K562 (cell line): ENCODE measurements around the gene CACNA2D2. TPM values are rescaled to one million over a fixed set of nuclear protein-coding genes. Genes with fewer than 3 reads are reported as not detected.

Experiments
- ATAC-seq: fragments of 200-7000 bp; cut with Tn5 transposase; 3 replicates; pipeline ENCODE4 v1.9.1; 2020; ENCODE audit warnings: moderate library complexity
- BruUV-seq: library from RNA; stranded (reverse); fragments of 400-500 nt; replicated peaks from 2 replicates; lab custom pipeline; 2021; lab: Mats Ljungman, UMichigan
- CTCF ChIA-PET: fragments of 300-600 bp; formaldehyde crosslinking; extraction: SDS; loops from one replicate; lab custom pipeline; 2021; ENCODE audit warnings: low intra/inter-chr PET ratio; lab: Yijun Ruan, JAX
- POLR2A ChIA-PET: fragments of 300-600, 350-650 bp; sonication (Branson Sonifier 250); formaldehyde crosslinking; extraction: SDS; loops from one replicate; lab custom pipeline; 2021; ENCODE audit warnings: antibody characterized with exemption, inconsistent platforms; lab: Yijun Ruan, JAX
- DNase-seq, 4 experiments: peaks; one replicate each; pipeline versions ENCODE4 v3.0.0 to v3.0.0-alpha.2; 2011 to 2018; ENCODE audit warnings: low spot score in 3 of 4, mixed read lengths in 3 of 4; ENCODE audit errors: extremely low read depth in 1 of 4
- FAIRE-seq: peaks from 2 replicates; lab custom pipeline; 2011; peaks lifted over from hg19 to GRCh38; lab: Jason Lieb, UNC
- H2AFZ ChIP-seq: 2 replicates; pipeline ENCODE4 v1.6.0; 2011; ENCODE audit warnings: low read depth, low read length, control low read depth, inconsistent platforms
- H3K27ac ChIP-seq: fragments of 200-600 bp; 3 replicates; pipeline ENCODE4 v1.8.0; 2011; ENCODE audit warnings: low read depth, mild to moderate bottlenecking, control low read depth, inconsistent platforms, low read length, moderate library complexity, mixed read lengths; ENCODE audit errors: extremely low read depth
- H3K27me3 ChIP-seq, 2 experiments: fragments of 300-600 bp in 1 of 2; 2 replicates in 1 of 2; 3 replicates in 1 of 2; pipeline versions ENCODE4 v1.6.0 to v1.8.0; 2011; ENCODE audit warnings: inconsistent platforms in 2 of 2, low read length in 2 of 2, mild to moderate bottlenecking in 1 of 2, mixed read lengths in 1 of 2, moderate library complexity in 1 of 2; ENCODE audit not compliant: control insufficient read depth in 2 of 2, insufficient read depth in 2 of 2
- H3K36me3 ChIP-seq: fragments of 300-600 bp; 3 replicates; pipeline ENCODE4 v1.8.0; 2011; ENCODE audit warnings: mild to moderate bottlenecking, low read length, inconsistent platforms; ENCODE audit not compliant: control insufficient read depth, insufficient read depth
- H3K4me1 ChIP-seq, 2 experiments: fragments of 200-600 bp in 1 of 2; replicated peaks in 1 of 2; 2 replicates in 1 of 2; 3 replicates in 1 of 2; pipeline versions ENCODE4 v1.5.1 to v1.8.0; 2011; ENCODE audit warnings: inconsistent platforms in 2 of 2, low read length in 2 of 2, mild to moderate bottlenecking in 1 of 2, mixed read lengths in 1 of 2, moderate library complexity in 1 of 2; ENCODE audit not compliant: control insufficient read depth in 2 of 2, insufficient read depth in 2 of 2
- H3K4me2 ChIP-seq: 2 replicates; pipeline ENCODE4 v1.6.1; 2011; ENCODE audit warnings: low read length, control low read depth, inconsistent platforms, mixed read lengths; ENCODE audit not compliant: insufficient read depth
- H3K4me3 ChIP-seq: fragments of 200-600 bp; sonication (generic), shearing (Covaris generic); 2 replicates; pipeline ENCODE4 v1.5.1; 2016; ENCODE audit warnings: control low read depth, inconsistent platforms
- H3K79me2 ChIP-seq: fragments of 200-600 bp; 3 replicates; pipeline ENCODE4 v1.8.0; 2011; ENCODE audit warnings: low read length, inconsistent platforms; ENCODE audit not compliant: control insufficient read depth, insufficient read depth
- H3K9ac ChIP-seq, 2 experiments: 2 replicates each; pipeline versions ENCODE4 v1.6.0 to v1.6.1; 2011; ENCODE audit warnings: low read depth in 2 of 2, low read length in 2 of 2, control low read depth in 1 of 2, inconsistent platforms in 1 of 2, mild to moderate bottlenecking in 1 of 2, mixed read lengths in 1 of 2; ENCODE audit not compliant: insufficient read depth in 1 of 2
- H3K9me1 ChIP-seq: one replicate; pipeline ENCODE4 v1.6.0; 2011; ENCODE audit warnings: inconsistent platforms, mild to moderate bottlenecking, low read length, moderate library complexity; ENCODE audit not compliant: control insufficient read depth, insufficient read depth
- H3K9me3 ChIP-seq: replicated peaks from 2 replicates; pipeline ENCODE4 v1.5.1; 2011; ENCODE audit warnings: low read depth, low read length, inconsistent platforms; ENCODE audit not compliant: control insufficient read depth, insufficient read depth
- H4K20me1 ChIP-seq: replicated peaks from 2 replicates; pipeline ENCODE4 v1.6.1; 2011; ENCODE audit warnings: low read length, inconsistent platforms, mixed read lengths; ENCODE audit not compliant: control insufficient read depth, insufficient read depth
- LCOR ChIP-seq: sonication (generic); formaldehyde crosslinking; IDR thresholded peaks from 2 replicates; pipeline ENCODE4 v1.8.0; 2022; ENCODE audit warnings: mild to moderate bottlenecking, missing genetic modification reagents
- NR2C2 ChIP-seq, 2 experiments: fragments of 200-800 bp in 1 of 2; sonication (Bioruptor generic) in 1 of 2; sonication (generic) in 1 of 2; formaldehyde crosslinking in 1 of 2; IDR thresholded peaks; 2 replicates each; pipeline versions ENCODE4 v1.6.1 to v1.8.0; 2016 to 2022; ENCODE audit warnings: mild to moderate bottlenecking in 1 of 2, missing compliant biosample characterization in 1 of 2, missing genetic modification characterization in 1 of 2, missing genetic modification reagents in 1 of 2
- PHTF2 ChIP-seq: fragments of 250-450 bp; sonication (Bioruptor Pico); IDR thresholded peaks from 2 replicates; pipeline ENCODE4 v1.5.0; 2021; ENCODE audit warnings: mild to moderate bottlenecking
- POLR2AphosphoS5 ChIP-seq: IDR thresholded peaks from 2 replicates; pipeline ENCODE4 v1.6.1; 2011; ENCODE audit warnings: mild to moderate bottlenecking, low read depth, low read length, moderate library complexity; ENCODE audit not compliant: control insufficient read depth, insufficient read depth
- RBM15 ChIP-seq: fragments of 200-400 bp; formaldehyde crosslinking; IDR thresholded peaks from 2 replicates; pipeline ENCODE4 v1.6.1; 2018; ENCODE audit warnings: mild to moderate bottlenecking, low read length, moderate library complexity; ENCODE audit not compliant: insufficient read depth
- RFX5 ChIP-seq: IDR thresholded peaks from 2 replicates; pipeline ENCODE4 v1.6.1; 2011; ENCODE audit warnings: low read depth, mild to moderate bottlenecking, improper control_type of control experiment, low read length
- SIX5 ChIP-seq, 2 experiments: IDR thresholded peaks; 2 replicates each; pipeline ENCODE4 v1.6.1; 2011; ENCODE audit warnings: low read length in 2 of 2, borderline replicate concordance in 1 of 2, low read depth in 1 of 2, mild to moderate bottlenecking in 1 of 2, moderate library complexity in 1 of 2; ENCODE audit not compliant: insufficient read depth in 1 of 2
- SP2 ChIP-seq: IDR thresholded peaks from 2 replicates; pipeline ENCODE4 v1.6.1; 2011; ENCODE audit warnings: mild to moderate bottlenecking, low read depth, low read length, moderate library complexity; ENCODE audit not compliant: poor library complexity, severe bottlenecking; ENCODE audit errors: extremely low read depth
- TARDBP ChIP-seq: fragments of 450-650 bp; IDR thresholded peaks from 2 replicates; pipeline ENCODE4 v1.6.1; 2016
- WGBS: fragments of 100-300 bp; shearing (Covaris generic); methylation state at CpG from one replicate; pipeline ENCODE4 v1.1.6; 2016; ENCODE audit warnings: low coverage, mixed read lengths; ENCODE audit not compliant: insufficient coverage; ENCODE audit errors: missing lambda C conversion rate; 5-methylcytosine and 5-hydroxymethylcytosine counted together
- in situ Hi-C: fragments of 300-500 bp; cut with MboI; formaldehyde crosslinking; loops from 4 replicates; pipeline ENCODE4 v1.15.0; 2018; ENCODE audit warnings: inconsistent platforms, mixed read lengths
- intact Hi-C: fragments of 100-400 bp; cut with micrococcal nuclease; formaldehyde crosslinking; loops from 2 replicates; pipeline ENCODE4 v1.14.2; 2022
- polyA plus RNA-seq, 8 experiments: library from polyadenylated mRNA; depleted of rRNA in 4 of 8; stranded (reverse) in 5 of 8; unstranded in 3 of 8; fragments of >200 nt; fragmentation: Nextera tagmentation in 2 of 8; fragmentation: Illumina TruSeq in 1 of 8; extraction: Ambion mirVana in 2 of 8; extraction: Trizol in 1 of 8; gene quantifications; 2 replicates each; pipeline versions ENCODE4 v1.2.1 to v1.2.3, GENCODE V29; 2011 to 2014; ENCODE audit warnings: inconsistent platforms in 1 of 8, missing spikeins in 1 of 8
- total RNA-seq, 7 experiments: library from RNA; depleted of rRNA in 6 of 7; stranded (reverse); fragments of >200 nt in 6 of 7; fragmentation: Illumina TruSeq in 2 of 7; extraction: Trizol in 2 of 7; gene quantifications; 2 replicates each; pipeline versions ENCODE4 v1.2.1 to v1.2.3, GENCODE V29; 2011 to 2021; ENCODE audit warnings: low replicate concordance in 1 of 7
- TF ChIP-seq, protein P1 (sequence below): fragments of 250-450 bp; sonication (Bioruptor Pico); IDR thresholded peaks from 2 replicates; pipeline ENCODE4 v1.8.0; 2021; ENCODE audit warnings: moderate library complexity, mild to moderate bottlenecking, inconsistent platforms
- TF ChIP-seq, protein P2 (sequence below), 2 experiments: fragments of 200-800 bp in 1 of 2; sonication (Bioruptor generic) in 1 of 2; sonication (generic) in 1 of 2; formaldehyde crosslinking in 1 of 2; IDR thresholded peaks in 1 of 2; conservative IDR thresholded peaks in 1 of 2; 2 replicates each; pipeline versions ENCODE4 v1.5.0 to v1.6.1; 2016 to 2020; ENCODE audit warnings: missing compliant biosample characterization in 1 of 2, missing genetic modification characterization in 1 of 2, missing genetic modification reagents in 1 of 2

Gene CACNA2D2
- total and polyA plus RNA-seq, 9 of the 15 experiments (the other 6 are each of a cell fraction or from before 2014, with no cell fraction given), result 0.11 to 0.58 (median 0.36) TPM; not detected in 2

DNA sequence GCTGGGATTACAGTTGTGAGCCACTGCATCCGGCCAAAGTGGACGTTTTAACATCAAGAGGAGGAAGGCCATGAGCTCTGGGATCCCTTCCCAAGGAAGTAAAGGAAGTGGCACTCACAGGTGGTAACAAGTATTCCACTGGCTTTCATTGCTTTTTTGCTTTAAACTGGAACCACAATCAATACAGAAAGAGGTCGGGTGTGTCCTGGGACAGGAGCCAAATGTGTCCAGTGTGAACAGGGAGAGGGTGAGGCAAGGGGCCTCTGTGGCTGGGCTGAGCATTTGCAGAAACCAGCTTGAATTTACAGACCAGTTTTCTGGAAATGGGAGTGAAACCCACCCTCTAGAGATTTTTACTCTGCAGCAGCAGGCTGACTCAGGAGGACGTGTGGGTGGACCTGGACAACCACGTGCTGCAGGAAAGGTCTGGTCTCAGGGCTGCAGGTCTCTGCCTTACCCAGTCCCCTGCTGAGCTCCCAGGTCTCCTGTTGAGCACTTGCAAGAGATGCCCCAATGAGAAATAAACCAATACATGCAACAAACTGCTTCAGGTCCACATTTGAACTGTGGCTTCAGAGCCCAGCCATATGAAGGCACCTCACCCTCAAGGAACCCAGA is 101.3 kb downstream of the CACNA2D2 start:
- BruUV-seq, result no TSS peak
- in situ Hi-C loops (no loop called here), intact Hi-C loops (no loop called here)
- Histone ChIP-seq H3K27ac (no peak overlapping the region), H3K79me2 (no peaks in the 10 kb centered on the region), H3K4me3 (no peak overlapping the region), H3K4me1 (no peaks in the 10 kb centered on the region), H4K20me1 (peaks cover 5% of the 10 kb centered on the region; the same call in 1 of the 2 replicates), H3K9ac (no peak overlapping the region), H3K9me1 (no peaks in the 10 kb centered on the region), H2AFZ (no peak overlapping the region), H3K36me3 (no peaks in the 10 kb centered on the region), H3K27me3 (peaks cover 0 to 6% of the 10 kb centered on the region in 2 experiments; a peak in 2 of 5 replicates), H3K9me3 (no peaks in the 10 kb centered on the region), H3K4me2 (no peak overlapping the region)
- DNase-seq (no peak), ATAC-seq (no peak), FAIRE-seq (no peak)
- CTCF ChIA-PET, result no interaction called here
- 0% methylated on average over 5 of the region's 5 CpGs for WGBS
- POLR2A ChIA-PET, result no interaction called here
- TF ChIP-seq POLR2AphosphoS5 (no peak), NR2C2 (CRISPR knock-in tag; IDR thresholded peaks at IDR 0.05) (no peak), NR2C2 (tag; IDR thresholded peaks at IDR 0.05) (no peak), TARDBP (no peak), RFX5 (no peak), RBM15 (no peak), SP2 (no peak), PHTF2 (no peak), LCOR (CRISPR knock-in tag) (no peak), SIX5 (IDR thresholded peaks at IDR 0.05; ENCODE audit: borderline replicate concordance in 1 of 2, insufficient read depth in 1 of 2, low read depth in 1 of 2, low read length in 2 of 2) (no peak)
- TF ChIP-seq, protein P1, sequence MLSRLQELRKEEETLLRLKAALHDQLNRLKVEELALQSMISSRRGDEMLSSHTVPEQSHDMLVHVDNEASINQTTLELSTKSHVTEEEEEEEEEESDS, result no peak
- TF ChIP-seq, protein P2, sequence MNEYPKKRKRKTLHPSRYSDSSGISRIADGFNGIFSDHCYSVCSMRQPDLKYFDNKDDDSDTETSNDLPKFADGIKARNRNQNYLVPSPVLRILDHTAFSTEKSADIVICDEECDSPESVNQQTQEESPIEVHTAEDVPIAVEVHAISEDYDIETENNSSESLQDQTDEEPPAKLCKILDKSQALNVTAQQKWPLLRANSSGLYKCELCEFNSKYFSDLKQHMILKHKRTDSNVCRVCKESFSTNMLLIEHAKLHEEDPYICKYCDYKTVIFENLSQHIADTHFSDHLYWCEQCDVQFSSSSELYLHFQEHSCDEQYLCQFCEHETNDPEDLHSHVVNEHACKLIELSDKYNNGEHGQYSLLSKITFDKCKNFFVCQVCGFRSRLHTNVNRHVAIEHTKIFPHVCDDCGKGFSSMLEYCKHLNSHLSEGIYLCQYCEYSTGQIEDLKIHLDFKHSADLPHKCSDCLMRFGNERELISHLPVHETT (CRISPR knock-in tag; conservative IDR thresholded peaks at IDR 0.05 in 1 of 2, IDR thresholded peaks at IDR 0.05 in 1 of 2), result no peak
